NCI-H2107 (cell line): ENCODE results near the gene CHST15.
"Not testable (repeated sequence)": the region's sequence is repeated elsewhere in the genome, so short reads cannot be mapped to it uniquely, and the experiment has no call there.

Experiments
- DNase-seq: peaks from one replicate; lab custom pipeline; 2025; lab: John Stamatoyannopoulos, UW

The CHST15 gene

DNA sequence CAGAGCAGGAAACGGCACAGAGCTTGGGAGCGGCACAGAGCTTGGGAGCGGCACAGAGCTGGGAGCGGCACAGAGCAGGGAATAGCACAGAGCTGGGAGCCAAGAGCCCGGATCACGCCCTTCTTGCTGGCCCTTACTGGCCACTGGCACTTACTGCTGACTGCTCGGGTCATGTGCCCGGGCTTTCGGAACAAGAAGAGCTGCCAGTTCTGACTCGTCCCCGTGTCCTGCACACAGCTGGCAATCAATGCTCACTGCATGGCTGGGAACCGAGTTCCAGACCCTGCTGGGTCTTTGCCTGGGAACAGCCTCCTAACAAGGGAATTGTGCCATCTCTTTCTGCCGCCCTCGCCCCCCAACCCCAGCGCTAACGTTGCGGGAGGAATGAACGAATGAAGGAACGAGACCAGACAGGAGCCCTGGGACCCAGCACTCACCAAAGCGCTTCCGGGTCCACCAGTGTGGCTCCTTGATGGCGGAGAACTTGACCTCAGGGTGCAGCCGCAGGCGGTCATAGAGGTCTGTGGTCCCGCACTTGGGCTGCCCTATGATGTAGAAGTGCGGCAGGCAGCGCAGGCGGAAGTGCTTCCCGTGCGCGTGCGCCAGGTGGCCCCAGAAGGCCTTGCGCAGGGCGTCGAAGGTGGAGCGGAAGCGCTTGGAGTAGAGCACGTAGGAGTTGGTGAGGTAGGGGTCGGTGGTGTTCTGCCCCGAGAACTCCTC lies 49.1 kb downstream of the CHST15 start:
- no peak for DNase-seq

DNA sequence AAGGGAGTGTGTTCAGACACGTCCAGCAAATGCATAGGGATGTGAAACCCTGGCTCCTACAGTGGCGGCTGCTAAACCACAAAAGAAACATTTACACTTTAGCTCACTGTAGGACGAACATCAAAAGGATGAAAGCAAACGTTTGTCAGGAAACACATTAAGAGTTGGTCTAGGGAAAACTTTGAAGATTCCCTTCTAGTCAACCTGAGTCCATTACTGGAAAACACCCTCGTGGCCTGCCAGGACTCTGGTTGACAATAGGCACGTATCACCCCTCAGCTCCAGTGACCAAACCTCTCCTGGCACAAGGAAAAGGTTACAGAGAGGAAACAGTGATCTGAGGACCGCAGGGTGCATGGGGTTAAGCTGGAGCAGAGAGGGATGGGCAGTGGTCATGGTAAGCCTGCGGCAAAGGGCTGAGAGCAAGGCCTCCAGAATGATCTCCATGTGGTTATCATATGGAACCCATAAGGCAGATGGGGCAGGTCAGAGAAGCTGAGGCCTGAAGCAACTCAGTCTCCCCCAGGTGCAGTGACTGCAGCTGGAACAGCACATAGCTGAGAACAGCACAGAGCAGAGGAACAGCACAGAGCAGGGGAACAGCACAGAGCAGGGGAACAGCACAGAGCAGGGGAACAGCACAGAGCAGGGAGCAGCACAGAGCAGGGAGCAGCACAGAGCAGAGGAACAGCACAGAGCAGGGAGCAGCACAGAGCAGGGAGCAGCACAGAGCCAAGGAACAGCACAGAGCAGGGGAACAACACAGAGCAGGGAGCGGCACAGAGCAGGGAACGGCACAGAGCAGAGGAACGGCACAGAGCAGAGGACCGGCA lies 49.9 kb downstream of the CHST15 start:
- no peak for DNase-seq

DNA sequence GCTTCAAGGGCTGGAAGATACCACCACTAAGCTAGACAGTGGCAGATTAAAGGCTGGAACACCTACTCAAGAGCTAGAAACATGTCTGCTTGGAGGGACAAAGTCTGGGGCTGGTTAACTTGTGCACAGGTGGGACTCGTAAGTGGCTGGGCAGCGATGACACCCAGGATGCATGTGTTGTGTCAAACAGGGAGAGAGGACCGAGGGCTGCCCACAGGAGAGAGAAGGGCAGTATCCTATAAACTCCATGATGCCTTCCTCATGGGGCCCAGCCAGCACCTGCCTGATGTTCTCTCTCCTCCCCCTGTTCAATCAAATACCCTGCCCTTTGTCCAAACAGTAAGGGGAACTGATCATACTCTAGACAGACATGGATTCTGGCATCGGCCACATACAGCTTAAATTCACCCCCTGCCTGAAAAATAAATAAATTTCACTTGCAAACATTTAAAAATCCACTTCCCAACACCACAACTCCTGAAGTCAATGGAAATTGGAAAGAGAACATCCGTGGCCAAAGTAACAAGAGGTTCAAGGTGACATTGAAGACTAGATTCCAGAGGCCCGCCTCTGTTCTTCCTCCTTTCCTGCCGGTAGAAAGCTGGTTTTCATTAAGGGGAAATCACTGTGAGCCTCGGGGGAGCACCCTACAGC lies 50.6 kb downstream of the CHST15 start:
- DNase-seq, result no peak

DNA sequence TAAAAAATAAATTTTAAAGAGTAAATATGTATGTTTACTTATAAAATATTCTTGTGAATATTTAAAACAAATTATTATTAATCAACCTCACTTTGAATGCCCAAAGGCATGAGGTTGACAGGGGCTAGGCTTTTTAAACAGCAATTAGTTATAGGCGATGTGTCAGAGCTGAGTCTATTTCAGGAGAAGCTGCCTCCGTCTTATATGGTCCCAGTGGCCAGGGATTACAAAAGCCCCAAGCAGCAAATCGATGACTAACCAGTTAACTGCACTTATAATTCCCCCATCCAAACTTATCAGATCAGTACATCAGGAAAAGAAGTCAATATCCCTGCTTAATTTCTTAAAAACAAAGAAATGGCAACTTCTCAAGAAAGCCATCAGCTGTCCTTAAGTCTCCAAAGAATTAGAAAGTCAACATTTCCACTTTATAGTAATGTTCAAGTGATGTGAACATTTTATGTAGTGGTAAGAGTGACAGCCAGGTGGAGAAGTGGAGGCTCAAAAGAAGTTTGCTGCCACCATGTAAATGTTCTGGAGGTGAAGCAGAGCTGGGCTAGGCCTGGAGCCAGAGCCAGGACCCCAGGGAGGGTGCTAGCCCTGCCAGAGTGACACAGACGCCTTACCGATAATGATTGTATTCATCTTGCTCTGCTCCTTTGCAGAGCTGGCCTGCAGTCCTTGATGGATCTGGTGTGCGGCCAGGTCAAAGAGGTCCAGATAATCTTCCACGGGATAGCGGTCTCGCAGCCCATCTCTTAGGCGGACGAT lies 51.5 kb downstream of the CHST15 start:
- no peak for DNase-seq

DNA sequence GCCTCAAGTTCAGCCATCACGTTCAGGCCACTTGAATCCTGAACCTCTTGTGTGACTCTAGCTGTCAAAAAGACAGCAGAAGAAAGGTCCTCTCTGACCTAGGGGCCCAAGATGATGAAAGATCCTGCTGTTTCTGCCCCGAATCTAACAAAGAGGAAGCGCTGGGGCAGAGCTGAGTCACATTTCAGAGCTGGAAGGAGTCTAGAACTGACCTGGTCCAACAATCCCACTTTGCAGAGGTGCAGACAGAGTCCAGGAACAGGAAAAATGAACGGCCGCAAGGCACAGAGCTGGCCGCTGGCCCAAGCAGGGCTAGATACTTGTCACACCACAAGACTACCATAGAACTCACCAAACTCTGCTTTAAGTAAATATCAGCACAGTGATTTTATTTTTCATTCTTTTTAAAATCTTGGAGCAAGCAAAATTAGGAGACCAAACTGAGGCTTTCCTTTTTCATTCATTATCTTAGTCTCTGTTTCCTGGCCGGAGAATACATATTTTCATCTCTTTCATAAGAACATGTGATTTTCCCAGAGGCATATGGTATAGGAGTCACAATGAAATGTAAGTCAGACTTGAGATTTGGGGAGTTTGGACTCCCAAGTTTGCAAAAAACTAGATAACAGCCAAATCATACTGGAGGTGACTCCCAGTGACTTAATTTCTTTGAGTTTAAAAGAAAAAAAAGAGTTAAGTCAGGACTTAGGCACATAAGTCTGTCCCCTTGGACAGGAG lies 52.8 kb downstream of the CHST15 start:
- DNase-seq, result no peak

DNA sequence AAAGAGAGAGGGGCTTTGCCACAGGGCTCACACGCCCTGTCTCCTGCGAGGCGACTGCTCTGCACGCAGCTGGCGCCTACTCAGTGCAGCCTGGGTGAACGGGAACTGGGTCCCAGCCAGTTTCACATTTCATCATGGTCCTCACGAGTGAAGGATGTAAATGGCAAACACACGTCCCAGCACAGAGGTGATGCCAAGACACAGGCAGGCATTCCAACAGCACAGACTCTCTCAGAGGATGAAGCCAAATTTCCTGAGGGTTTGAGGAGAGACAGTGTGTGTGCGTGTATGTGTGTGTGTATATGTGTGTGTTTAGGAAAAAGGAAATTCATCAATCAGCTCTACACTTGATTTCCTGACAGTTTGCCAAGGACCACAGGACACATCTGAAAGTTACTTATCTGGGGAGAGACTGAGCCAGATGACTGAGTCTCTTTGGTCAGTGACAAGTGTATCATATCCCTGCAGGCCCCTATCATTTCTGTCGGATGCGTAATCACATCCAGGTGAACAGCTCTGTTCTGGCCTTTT lies 53.9 kb downstream of the CHST15 start:
- no peak for DNase-seq

DNA sequence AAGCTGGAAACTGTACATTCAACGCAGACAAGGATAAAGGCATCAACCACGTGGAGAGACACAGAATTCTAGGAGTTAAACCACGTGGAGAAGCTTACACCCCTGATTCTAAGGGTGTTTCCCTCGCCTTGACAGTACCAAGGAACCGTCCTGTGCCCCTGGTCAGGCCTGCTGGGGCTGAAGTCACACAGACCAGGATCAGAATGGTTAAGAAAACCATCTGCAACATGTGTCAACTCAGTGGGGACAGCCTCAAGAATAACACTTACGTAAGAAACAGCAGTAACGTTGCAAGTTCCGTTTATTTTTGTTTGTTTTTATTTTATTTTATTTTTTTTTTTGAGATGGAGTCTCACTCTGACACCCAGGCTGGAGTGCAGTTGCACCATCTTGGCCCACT lies 55.6 kb downstream of the CHST15 start:
- DNase-seq, result no peak

DNA sequence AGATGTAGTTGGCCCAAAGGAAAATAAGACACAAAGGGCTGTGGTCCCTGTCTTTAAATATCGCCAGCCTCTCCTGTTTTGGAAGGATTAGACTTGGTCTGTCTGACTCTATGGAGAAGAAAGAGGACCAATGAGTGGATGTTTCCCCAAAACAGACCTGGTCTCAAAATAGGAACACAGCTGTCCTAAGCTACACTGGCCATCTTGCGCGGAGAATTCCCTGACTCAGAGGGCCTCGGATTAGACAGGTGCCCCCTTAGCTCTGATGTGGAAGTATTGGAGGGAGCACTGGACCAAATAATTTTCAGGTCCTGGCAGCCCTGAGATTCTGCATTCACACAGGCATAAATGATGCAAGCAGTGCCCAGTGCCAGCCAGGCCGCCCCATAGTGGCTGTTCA lies 56.1 kb downstream of the CHST15 start:
- no peak for DNase-seq

DNA sequence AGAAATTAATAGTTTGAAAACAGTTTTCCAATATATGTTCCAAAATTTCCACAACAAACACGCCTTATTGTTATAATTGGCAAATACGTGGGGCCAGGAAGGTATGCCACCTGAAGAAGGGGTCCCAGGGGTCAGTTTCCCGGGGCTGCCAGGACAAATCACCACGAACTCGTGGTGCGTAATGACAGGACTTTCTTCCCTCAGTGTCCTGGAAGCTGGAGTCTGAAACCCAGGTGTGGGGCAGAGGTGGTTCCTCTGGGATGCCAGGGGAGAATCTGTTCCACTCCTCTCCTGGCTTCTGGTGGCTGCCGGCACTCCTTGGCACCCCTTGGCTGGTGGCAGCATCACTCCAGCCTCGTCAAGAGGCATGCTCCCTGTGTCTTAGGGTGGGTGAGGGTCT lies 56.7 kb downstream of the CHST15 start:
- no peak for DNase-seq

DNA sequence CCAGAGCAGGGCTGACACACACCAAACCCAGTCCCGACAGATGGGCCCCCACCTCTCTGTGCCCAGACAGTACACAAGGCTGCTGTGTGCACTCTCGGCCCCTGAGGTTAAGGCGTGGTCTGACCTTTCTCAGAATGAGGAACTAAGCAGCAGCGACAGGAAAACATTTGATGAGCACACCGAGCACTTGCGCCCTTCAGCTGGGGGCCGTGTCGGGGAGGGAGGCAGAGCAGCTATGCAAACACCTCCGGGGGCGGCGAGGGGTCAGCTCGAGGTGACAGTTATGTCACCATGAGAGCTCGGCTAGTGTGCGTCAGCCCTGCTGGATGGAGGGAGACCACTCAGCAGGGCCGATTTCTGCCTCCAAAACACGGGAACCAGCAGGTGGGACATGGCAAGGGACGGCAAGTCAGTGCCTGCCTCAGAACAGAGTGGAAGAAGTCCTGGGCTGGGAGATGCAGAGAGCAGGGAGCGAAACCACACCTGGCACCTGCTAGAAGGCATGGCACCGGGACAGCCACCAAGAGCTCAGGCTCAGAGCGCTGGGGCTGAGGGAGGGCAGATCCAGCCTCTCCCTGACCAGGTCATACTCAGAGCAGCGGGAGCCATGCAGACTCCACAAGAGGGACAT lies 57.4 kb downstream of the CHST15 start:
- no peak for DNase-seq

DNA sequence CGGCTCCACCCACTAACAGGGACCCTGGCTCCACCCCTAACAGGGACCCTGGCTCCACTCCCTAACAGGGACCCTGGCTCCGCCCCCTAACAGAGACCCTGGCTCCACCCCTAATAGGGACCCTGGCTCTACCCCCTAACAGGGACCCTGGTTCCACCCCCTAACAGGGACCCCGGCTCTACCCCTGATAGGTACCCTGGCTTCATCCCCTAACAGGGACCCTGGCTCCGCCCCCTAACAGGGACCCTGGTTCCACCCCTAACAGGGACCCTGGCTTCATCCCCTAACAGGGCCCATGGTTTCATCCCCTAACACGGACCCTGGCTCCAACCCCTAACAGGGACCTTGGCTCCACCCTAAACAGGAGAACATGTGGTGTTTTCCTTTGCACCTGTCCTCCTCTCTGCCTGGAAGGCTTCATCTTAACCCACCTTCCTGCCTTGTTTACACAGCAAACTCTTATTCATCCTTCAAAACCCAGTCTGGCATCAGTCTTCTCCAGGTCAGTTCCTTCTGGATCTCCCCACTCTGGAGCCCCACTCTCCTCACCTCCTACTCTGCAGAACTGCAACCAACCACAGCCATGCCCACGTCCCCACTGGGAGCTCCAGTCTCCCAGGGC lies 58.0 kb downstream of the CHST15 start:
- DNase-seq, result no peak

DNA sequence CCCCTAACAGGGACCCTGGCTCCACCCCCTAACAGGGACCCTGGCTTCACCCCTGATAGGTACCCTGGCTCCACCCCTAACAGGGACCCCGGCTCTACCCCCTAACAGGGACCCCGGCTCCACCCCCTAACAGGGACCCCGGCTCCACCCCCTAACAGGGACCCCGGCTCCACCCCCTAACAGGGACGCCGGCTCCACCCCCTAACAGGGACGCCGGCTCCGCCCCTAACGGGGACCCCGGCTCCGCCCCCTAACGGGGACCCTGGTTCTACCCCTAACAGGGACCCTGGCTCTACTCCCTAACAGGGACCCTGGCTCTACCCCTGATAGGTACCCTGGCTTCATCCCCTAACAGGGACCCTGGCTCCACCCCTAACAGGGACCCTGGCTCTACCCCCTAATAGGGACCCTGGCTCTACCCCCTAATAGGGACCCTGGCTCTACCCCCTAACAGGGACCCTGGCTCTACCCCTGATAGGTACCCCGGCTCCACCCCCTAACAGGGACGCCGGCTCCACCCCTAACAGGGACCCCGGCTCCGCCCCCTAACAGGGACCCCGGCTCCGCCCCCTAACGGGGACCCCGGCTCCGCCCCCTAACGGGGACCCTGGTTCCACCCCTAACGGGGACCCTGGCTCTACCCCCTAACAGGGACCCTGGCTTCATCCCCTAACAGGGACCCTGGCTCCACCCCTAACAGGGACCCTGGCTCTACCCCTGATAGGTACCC lies 58.7 kb downstream of the CHST15 start:
- not testable (repeated sequence) for DNase-seq

DNA sequence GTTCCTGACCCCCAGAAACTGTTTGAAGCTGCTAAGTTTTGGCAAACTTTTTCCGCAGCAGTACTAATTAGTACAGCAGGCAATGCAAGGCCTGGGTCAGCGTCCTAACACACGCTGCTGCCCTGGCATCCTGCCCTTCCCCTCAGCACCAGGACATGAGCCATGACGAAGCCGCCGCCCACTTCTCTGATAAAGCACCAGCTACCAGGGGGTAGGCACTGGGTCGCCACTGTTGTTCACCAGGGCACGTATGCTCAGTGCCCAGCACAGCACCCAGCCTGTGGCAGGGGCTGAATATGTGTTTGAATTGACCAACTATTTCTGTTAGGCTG lies 59.5 kb downstream of the CHST15 start:
- DNase-seq, result no peak

DNA sequence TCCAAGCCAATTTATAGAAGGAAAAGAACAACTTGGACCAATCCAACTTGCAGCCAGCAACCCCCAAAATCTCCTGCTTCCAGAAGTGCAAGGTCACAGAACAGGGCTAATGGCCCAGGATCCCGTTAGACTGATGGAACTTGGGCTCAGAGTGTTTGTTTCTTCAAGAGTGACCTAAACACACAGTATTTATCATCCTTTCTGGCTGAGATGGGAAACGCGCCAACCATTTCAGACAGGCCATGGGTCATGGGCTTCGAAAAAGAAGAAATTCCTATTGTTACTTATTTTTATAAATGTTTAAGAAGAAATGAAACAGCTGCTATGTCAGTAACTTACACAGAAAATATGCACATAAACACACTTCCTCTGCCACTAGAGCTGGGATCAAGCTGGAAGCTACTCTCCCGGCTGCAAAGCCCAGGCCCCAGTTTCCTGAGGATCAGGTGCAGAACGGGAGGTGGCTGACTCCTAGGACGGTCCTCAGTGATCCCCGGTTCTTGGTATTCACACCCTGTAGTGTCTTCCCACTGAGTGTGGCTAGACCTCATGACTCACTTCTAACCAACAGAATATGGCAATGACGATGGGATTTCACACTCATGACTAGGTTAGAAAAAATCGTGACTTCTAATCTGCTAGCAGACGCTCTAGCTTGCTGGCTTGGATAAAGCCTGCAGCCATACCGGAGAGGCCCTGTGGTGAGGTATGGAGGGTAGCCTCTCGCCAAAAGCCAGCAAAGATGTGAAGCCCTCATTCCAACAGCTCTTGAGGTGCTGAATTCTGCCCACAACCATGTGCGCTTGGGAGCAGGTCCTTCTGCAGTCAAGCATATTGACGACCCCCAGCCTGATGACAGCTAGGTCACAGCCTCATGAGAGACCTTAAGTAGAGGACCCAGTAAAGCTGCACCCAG lies 60.2 kb downstream of the CHST15 start:
- DNase-seq, result no peak

DNA sequence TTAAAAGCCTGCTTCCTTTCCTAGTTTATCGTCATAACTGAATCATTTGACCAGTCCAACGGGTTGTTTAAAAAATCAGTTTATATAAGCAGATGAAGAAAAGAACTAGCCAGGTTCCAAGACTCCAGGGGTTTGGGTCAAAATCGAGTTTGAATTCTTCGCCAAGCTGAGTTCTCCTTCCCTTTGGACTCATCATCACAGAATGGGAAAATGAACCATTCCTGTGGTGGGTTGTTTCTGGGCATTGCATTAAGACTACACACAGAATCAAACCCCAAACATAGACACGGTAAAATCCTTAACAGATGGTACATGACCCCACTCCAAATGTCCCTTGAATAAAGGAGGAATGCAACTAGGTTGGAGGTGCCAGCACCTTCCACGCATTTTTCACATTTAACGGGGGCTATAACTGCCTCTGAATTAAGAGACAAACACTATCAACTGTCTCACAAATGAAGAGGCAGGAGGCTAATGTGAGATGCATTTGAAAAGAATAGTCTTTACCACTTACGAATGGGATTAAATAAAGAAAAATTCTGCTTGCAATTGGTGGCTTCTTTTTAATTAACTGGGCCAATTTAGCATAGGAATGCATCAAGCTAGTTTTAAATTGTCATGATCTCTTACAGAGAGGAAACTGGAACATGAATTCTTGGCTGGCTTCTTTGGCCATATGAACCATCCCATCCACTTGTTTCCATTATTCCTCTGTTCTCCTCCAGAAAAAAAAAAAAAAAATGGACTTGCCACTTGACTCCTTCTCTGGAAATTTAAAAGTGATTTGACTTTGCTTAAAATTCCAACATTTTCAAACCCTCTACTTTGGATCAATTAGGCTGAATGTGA lies 61.1 kb downstream of the CHST15 start:
- no peak for DNase-seq

DNA sequence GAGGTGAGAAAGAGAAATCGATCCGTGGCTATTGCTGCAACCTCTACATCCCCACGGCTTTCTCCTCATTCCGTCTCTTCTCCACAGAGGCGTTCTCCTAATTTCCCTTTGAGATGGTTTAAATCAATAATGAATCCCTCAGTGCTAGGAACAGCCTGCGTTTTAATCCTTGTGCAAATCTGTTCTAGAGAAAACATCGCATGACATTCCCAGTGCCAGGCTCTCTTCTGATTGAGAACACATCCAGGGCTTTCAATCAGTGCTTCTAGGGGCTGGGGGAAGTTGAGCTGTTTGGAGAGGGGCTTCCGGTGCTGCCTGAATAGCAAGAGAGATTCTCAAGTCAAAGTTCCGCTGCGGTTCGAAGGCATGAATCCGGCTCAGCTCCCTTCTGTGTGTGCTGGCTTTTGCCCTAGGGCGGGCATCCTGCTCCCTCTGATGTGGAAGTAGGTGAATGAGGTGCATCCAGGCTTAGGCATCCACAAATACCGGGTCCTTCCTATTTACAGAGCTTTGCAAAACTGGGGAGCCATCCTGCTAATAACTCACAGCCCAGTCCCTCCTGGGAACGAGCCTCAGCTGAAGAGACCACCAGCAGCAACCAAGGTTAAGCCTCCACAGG lies 62.8 kb downstream of the CHST15 start:
- DNase-seq, result no peak

DNA sequence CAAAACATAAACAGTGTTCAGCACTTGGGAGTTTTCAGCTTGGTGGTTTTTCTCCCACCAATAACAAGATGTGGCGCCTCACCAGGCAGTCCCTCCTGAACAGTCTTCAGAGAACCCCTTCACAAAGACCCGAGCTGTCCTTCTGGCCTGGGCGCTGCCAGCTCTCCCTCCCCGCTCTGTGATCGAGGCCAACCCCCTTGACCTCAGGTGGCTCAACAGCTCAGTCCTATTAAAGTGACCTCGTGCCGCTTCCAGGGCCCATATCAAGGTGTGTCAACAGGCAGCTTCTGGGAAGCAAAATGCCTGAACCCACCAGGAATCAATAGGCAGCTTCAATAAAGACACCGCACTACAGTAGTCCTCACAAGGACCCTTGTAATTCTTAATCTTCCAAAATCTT lies 63.3 kb downstream of the CHST15 start:
- DNase-seq, result no peak
